Stimulated activated CD8-positive, alpha-beta memory T cell treated with anti-CD3 and anti-CD28 coated beads, Interleukin-4, amount 100 ng/mL, for 48 hours (primary cell): ENCODE results near the gene PPM1L.
"Not testable (repeated sequence)": the region's sequence is repeated elsewhere in the genome, so short reads cannot be mapped to it uniquely, and the experiment has no call there.

Experiments
- DNase-seq: peaks from one replicate; pipeline ENCODE4 v3.0.0-alpha.2; 2020

The PPM1L gene

GRCh38 chr3:160992712-160993111 is 236.7 kb downstream of the PPM1L start:
- no peak for DNase-seq

GRCh38 chr3:160996811-160997210 is 240.8 kb downstream of the PPM1L start:
- DNase-seq, result no peak

- DNase-seq, result no peak
Measured at GRCh38 chr3:160998581-160998980, 242.6 kb downstream of the PPM1L start.

GRCh38 chr3:160999274-160999673 is 243.2 kb downstream of the PPM1L start:
- no peak for DNase-seq

GRCh38 chr3:161008086-161008485 is 252.1 kb downstream of the PPM1L start:
- no peak for DNase-seq

- DNase-seq, result not testable (repeated sequence)
Measured at GRCh38 chr3:161010151-161010550, 254.1 kb downstream of the PPM1L start.

- DNase-seq, result no peak
Measured at GRCh38 chr3:161014843-161015749, 259.1 kb downstream of the PPM1L start.

GRCh38 chr3:161016417-161017313 is 260.6 kb downstream of the PPM1L start:
- DNase-seq, result no peak

- DNase-seq, result no peak
Measured at GRCh38 chr3:161017971-161018370, 261.9 kb downstream of the PPM1L start.

GRCh38 chr3:161020256-161020655 is 264.2 kb downstream of the PPM1L start:
- DNase-seq, result no peak

- DNase-seq, result no peak
Measured at GRCh38 chr3:161025911-161026310, 269.9 kb downstream of the PPM1L start.

- DNase-seq, result no peak
Measured at GRCh38 chr3:161026612-161027510, 270.8 kb downstream of the PPM1L start.

GRCh38 chr3:161028555-161029153 is 272.6 kb downstream of the PPM1L start:
- no peak for DNase-seq

- DNase-seq, result no peak
Measured at GRCh38 chr3:161031134-161031533, 275.1 kb downstream of the PPM1L start.

GRCh38 chr3:161034913-161035550 is 279.0 kb downstream of the PPM1L start:
- peak; percentile 40 for DNase-seq

GRCh38 chr3:161035711-161036110 is 279.7 kb downstream of the PPM1L start:
- DNase-seq, result no peak

- no peak for DNase-seq
Measured at GRCh38 chr3:161038725-161039124, 282.7 kb downstream of the PPM1L start.

- DNase-seq, result no peak
Measured at GRCh38 chr3:161042023-161042501, 286.0 kb downstream of the PPM1L start.

GRCh38 chr3:161043336-161044035 is 287.5 kb downstream of the PPM1L start:
- DNase-seq, result no peak

- DNase-seq, result no peak
Measured at GRCh38 chr3:161049683-161050248, 293.7 kb downstream of the PPM1L start.
